Suppressor macrophage (primary cell): ENCODE data around the gene NACC2.
"Not testable (repeated sequence)": the region's sequence is repeated elsewhere in the genome, so short reads cannot be mapped to it uniquely, and the experiment has no call there.

Experiments used
- DNase-seq, 4 experiments: peaks; one replicate each; pipeline ENCODE4 v3.0.0-alpha.2; 2020 to 2022

Gene NACC2

GRCh38 chr9:135973277-135974219 is 121.5 kb downstream of the NACC2 start:
- peak; percentile 68 to 87 (median 79) for DNase-seq

DNA sequence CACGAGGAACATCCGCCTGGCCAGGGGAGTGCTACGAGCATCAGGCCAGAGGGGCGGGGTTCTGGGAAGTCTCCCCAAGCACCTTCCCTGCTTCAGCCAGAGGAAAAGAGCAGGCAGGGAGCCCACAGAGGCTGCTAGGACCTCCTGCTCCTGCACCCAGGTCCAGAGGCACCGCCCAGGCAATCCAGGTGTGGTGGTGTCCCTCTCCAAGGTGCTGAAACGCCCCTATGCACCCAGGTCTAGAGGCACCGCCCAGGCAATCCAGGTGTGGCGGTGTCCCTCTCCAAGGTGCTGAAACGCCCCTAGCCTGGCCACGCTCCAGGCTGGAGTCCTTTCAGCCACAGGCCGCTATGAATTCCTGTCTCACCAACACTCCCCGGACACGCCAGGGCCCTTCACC is 123.2 kb downstream of the NACC2 start:
- no peak for DNase-seq

DNA sequence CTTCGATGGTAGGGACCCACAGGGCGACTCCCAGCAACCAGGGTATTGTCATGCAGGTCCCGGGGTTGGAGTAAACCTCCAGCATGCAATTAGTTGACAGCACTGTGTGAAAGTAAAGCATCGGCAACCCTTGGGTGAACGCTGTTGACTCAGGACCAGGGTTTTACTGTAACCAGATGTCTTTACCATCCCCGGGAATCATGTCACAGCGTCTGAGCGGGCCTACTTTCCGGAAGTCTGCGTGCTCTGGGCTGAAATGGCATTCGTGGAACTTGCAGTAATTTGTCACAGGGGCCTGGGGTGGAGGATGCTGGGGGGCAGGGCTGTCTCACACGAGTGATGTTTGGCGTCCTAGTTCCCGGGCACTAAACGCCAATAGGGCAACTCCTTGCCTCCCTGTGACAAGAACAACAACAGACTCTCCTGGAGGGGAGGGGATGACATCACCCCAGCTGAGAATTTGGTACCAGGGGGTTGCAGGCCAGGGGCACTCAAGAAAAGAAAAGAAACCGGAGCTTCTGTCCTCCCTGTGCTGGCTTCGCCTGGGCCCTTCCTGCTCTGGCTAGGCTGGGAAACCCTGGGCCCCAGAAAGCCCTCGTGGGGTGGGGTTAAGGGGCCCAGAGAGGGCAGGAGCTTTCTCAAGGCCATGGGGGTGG is 123.8 kb downstream of the NACC2 start:
- no peak for DNase-seq

DNA sequence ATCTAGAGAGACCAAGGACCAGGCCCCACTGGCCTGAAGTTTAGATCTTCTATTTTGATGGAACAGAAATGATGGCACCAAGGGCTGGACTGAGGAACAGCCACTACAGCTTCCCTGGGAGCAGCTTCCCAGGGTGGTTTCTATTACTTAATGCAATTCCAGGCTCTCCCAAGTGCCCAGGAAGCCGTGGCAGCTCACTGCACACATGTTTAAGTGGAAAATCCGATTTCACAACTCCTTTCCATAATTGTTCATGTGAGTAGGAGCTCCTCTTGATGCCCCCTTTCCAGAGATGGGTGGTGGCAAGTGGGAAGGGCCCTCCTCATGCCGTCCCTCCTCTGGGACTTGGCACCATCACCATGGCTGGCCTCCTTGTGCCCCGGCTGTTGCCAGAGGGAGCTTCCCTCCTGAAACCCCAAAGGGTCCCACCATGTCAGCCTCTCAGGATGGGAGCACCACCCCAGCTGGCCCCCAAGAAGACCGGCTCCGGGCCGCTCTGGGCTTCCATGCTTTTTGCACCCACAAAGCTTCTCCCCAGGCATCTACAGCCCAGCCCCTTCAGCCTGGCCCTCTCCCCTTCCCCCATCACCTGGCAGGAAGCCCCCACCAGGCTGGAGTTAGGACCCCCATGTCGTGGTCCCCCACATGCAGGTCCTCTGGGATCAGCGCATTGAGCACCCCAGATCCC is 124.8 kb downstream of the NACC2 start:
- no peak for DNase-seq

GRCh38 chr9:135969064-135969683 is 125.9 kb downstream of the NACC2 start:
- DNase-seq = peak; percentile 51 to 83 (median 66)

GRCh38 chr9:135968601-135969000 is 126.5 kb downstream of the NACC2 start:
- no peak for DNase-seq

GRCh38 chr9:135968083-135968476 is 127.0 kb downstream of the NACC2 start:
- no peak for DNase-seq

GRCh38 chr9:135966916-135967260 is 128.2 kb downstream of the NACC2 start:
- not testable (repeated sequence) for DNase-seq

GRCh38 chr9:135965124-135965756 is 129.8 kb downstream of the NACC2 start:
- no peak for DNase-seq

- DNase-seq = no peak
These were observed 131.2 kb downstream of the NACC2 start for GRCh38 chr9:135963938-135964337.

GRCh38 chr9:135963338-135963737 is 131.8 kb downstream of the NACC2 start:
- no peak for DNase-seq

GRCh38 chr9:135962696-135963307 is 132.3 kb downstream of the NACC2 start:
- DNase-seq = peak in 3 of 4 experiments; percentile 35 to 36 (median 36)

DNA sequence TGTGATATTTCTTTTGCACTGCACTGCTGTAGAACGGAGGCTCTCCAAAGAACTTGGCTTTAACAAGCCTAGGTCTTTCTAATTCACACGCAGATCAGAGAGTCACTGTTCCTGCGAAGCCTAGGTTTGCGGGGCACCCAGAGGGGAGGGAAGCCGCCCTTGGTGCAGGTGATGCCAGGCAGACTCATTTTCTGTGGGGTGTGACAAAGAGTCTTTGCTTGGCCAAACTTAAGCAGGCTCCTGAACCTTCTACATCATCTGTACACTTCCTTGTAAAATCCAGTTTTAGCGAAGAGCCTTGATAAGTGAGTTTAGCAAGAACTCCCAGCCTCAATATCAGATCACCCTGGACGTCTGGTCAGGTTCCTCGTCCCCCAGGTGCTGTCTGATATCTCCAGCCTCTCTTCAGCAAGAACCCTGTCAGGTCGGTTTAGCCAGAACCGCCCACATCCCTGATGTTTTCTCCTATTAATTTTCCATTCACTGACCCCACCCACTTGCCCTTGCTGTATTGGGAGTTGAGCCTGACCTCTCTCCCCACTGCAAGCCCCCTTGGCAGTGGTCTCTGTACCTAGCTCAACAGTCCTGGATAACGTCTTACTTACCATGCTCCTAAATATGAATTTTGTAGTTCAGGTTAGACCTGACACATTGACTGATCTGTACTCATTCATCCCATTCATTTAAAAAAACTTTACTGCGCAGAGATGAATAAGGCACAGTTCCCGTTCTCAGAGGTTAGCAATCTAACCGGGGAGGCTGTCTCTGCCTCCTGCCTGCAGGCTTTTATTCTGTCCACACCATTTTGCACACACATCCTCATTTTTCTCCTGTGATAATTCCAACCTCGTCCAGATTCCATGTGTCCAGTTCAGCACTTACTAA is 133.0 kb downstream of the NACC2 start:
- DNase-seq = peak; percentile 33 to 55 (median 54)

DNA sequence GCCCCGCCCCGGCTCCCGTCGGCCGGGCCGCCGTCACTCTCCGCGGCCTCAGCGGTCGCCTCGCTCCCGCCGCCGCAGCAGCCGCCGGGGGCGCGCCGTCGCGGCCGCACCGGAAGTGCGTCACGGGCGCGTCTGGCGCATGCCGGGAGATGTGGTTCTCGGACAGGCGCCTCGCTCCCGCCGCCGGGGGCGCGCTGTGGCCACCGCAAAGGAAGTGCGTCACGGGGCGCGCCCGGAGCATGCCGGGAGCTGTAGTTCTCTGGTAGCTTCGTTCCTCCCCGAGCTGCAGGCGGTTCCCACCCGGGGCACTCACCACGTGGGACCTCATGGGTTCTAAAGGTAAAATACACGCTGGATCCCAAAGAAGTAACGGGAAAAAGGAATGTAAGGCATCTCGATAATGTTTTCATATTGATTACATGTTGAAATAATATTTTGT is 133.8 kb downstream of the NACC2 start, which contains the start of gene UBAC1:
TSS of gene UBAC1 (minus strand) at position 97 of the 439 bp plus-strand sequence. CDS start 211 bp downstream, outside the sequence.
- peak; percentile 98 to 99 (median 98) for DNase-seq

DNA sequence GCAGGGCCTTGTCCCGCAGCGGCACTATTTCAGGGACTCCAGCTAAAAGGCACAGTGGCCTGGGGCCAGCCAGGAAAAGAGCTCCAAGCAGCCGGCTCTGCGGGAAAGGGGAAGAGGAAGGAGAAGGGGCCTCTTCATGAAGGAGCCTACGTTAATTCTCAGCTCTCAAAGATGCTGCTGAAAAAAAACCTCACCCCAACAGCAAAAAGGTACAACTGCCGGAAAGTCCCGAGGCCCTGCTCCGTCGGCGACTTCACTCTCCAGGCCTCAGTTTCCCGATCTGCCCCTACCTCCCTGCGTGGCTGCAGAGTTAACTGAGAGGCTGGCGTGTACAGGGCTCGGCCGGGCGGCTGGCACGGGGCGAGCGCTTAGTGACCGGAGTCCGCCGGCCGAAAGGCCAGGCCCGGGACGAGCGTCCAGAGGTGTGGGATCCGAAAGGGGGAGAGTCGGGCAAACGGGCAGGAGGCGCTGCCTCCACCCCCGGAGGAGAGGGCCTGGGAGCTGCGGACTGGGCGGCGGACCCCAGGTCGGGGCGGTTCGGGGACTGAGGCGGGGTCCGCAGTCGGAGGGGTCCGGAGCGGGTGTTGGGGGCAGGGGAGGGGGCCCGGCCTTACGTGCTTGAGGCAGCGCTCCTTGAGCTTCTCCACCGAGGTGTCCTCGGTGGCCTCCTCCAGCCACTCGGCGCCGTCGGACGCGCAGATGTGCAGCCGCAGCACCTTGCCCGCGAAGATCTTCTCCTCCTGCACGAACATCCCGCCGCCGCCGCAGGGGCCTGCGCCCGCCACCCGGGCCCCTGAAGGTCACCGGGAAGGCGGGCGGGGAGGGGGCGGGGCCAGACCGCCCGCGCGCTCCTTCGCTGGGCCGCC is 134.4 kb downstream of the NACC2 start:
- peak; percentile 57 to 84 (median 74) for DNase-seq

DNA sequence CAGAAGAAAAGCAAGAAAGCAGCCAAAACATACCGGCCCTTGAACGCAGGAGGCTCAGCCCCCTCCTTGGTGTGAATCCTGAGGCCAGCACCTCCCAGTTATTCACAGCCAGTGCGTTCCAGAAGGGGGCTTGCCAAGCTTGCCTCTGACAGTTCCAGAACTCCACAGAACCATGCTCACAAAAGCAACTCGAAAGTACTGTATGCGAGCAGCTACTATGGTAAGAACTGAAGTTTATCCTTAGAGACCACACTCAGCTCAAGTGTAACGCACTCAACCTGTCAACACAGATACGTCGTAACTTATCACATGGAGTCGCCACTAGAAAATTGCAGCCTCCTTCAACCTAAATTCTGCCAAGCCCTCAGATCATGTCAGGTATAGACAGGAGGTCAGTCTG is 135.3 kb downstream of the NACC2 start:
- no peak for DNase-seq

- peak; percentile 88 to 91 (median 90) for DNase-seq
These were observed 136.6 kb downstream of the NACC2 start for GRCh38 chr9:135958485-135958884.

DNA sequence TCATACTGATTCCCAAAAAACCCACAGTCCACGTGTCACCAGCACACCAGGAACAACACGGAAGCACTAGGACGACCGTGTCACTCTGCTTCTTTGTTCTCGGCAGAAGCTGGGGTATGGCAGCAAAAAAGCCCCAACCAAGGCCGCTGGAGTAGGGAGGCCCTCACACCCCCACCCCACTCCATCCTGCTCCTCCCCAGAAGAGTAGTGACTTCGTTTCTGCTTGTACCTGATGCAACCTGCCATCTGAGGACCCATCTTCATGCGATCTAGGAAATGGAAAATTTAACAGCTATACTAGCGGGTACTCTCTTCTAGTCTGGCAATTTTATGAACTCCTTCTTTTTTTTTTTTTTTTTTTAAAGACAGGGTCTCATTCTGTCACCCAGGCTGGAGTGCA is 137.7 kb downstream of the NACC2 start:
- no peak for DNase-seq

DNA sequence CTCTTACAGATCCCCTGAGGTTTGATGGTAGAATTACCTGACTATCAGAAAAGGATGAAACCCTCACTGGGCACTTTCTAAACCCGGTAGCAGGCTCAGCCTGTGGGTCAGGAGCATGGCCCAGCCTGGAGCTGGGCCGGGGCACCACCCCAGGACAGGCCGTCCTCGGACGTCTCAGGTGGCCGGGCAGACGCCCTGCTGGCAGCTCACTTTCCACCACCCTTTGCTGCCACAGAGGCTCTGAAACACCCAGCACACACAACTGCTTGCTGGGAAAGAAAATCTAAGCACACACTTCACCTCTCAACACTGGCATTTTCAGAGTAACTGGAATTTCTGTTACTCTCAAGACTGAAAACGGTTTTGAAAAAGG is 138.3 kb downstream of the NACC2 start:
- no peak for DNase-seq
